DMS79 (cell line): ENCODE measurements around the gene OR1F1.

ENCODE experiments used
- DNase-seq: peaks from one replicate; lab custom pipeline; 2025; lab: John Stamatoyannopoulos, UW

The OR1F1 gene

GRCh38 chr16:3249020-3249419 is 61.0 kb downstream of the OR1F1 start:
- DNase-seq = no peak

- no peak for DNase-seq
Observed at GRCh38 chr16:3249451-3249850, 61.4 kb downstream of the OR1F1 start.

GRCh38 chr16:3252967-3253366 is 65.0 kb downstream of the OR1F1 start:
- DNase-seq = no peak

- no peak for DNase-seq
Observed at GRCh38 chr16:3254309-3254708, 66.3 kb downstream of the OR1F1 start.
